Caco-2 (cell line): ENCODE data around the gene PPAN. TPM values are rescaled to one million over a fixed set of nuclear protein-coding genes. Genes with fewer than 3 reads are reported as not detected.
A peak's percentile ranks its signal among the peaks of the same experiment; 100 is the strongest.

Experiments used
- BruUV-seq: library from RNA; stranded (reverse); fragments of 400-500 nt; replicated peaks from 2 replicates; lab custom pipeline; 2021; lab: Mats Ljungman, UMichigan
- CTCF ChIA-PET: fragments of 300-600 bp; sonication (Branson Sonifier 250); formaldehyde crosslinking; loops from one replicate; lab custom pipeline; 2022; ENCODE audit warnings: antibody characterized with exemption; lab: Charles Lee
- POLR2A ChIA-PET: fragments of 300-600 bp; sonication (Branson Sonifier 250); formaldehyde crosslinking; loops from one replicate; lab custom pipeline; 2022; ENCODE audit warnings: antibody characterized with exemption; lab: Charles Lee
- DNase-seq, 2 experiments: peaks; one replicate each; pipeline versions ENCODE4 v3.0.0 to v3.0.0-alpha.2; 2020 to 2022
- H3K27me3 ChIP-seq: replicated peaks from 2 replicates; pipeline ENCODE4 v1.6.0; 2011; ENCODE audit warnings: low read length; ENCODE audit not compliant: control insufficient read depth, insufficient read depth
- H3K36me3 ChIP-seq: 2 replicates; pipeline ENCODE4 v1.5.1; 2011; ENCODE audit warnings: low read length; ENCODE audit not compliant: control insufficient read depth, insufficient read depth
- H3K4me1 ChIP-seq: fragments of 250-450 bp; sonication (Bioruptor Pico); 2 replicates; pipeline ENCODE4 v1.5.1; 2020; ENCODE audit warnings: mild to moderate bottlenecking
- H3K4me3 ChIP-seq: 2 replicates; pipeline ENCODE4 v1.5.1; 2011; ENCODE audit warnings: low read depth, mild to moderate bottlenecking, control low read depth, low read length
- H3K9me3 ChIP-seq: fragments of 250-450 bp; sonication (Bioruptor Pico); 2 replicates; pipeline ENCODE4 v1.5.1; 2020; ENCODE audit warnings: mild to moderate bottlenecking, moderate library complexity
- H3K27ac Mint-ChIP-seq: one replicate; pipeline ENCODE4 v1.8.0; 2022; ENCODE audit warnings: mixed read lengths; ENCODE audit not compliant: unreplicated experiment
- H3K27me3 Mint-ChIP-seq: one replicate; pipeline ENCODE4 v1.8.0; 2022; ENCODE audit warnings: mixed read lengths; ENCODE audit not compliant: insufficient read depth, unreplicated experiment
- H3K36me3 Mint-ChIP-seq: one replicate; pipeline ENCODE4 v1.8.0; 2022; ENCODE audit warnings: mild to moderate bottlenecking, mixed read lengths; ENCODE audit not compliant: insufficient read depth, unreplicated experiment
- H3K4me1 Mint-ChIP-seq: one replicate; pipeline ENCODE4 v1.8.0; 2022; ENCODE audit warnings: low read depth, mixed read lengths; ENCODE audit not compliant: unreplicated experiment
- H3K4me3 Mint-ChIP-seq: one replicate; pipeline ENCODE4 v1.8.0; 2022; ENCODE audit warnings: mild to moderate bottlenecking, moderate library complexity, mixed read lengths; ENCODE audit not compliant: unreplicated experiment
- H3K9me3 Mint-ChIP-seq: one replicate; pipeline ENCODE4 v1.8.0; 2022; ENCODE audit warnings: mixed read lengths; ENCODE audit not compliant: unreplicated experiment
- intact Hi-C: fragments of 100-400 bp; cut with micrococcal nuclease; formaldehyde crosslinking; loops from one replicate; pipeline ENCODE4 v1.10.0; 2022; ENCODE audit not compliant: unreplicated experiment
- total RNA-seq: library from RNA; stranded (reverse); gene quantifications from 2 replicates; pipeline ENCODE4 v1.2.3, GENCODE V29; 2022
- TF ChIP-seq, protein P1 (sequence below), 2 experiments: fragments of 200-600 bp in 1 of 2; IDR thresholded peaks; 1 replicate in 1 of 2; 2 replicates in 1 of 2; pipeline versions ENCODE4 v1.5.1 to v1.8.0; 2011 to 2022; ENCODE audit warnings: antibody characterized with exemption in 1 of 2, control low read depth in 1 of 2, inconsistent platforms in 1 of 2, low read depth in 1 of 2, low read length in 1 of 2, mild to moderate bottlenecking in 1 of 2, moderate library complexity in 1 of 2; ENCODE audit not compliant: insufficient read depth in 1 of 2, severe bottlenecking in 1 of 2, unreplicated experiment in 1 of 2

PPAN gene
- total RNA-seq, 1 experiment from 2014 or later, result 62.8 TPM

DNA sequence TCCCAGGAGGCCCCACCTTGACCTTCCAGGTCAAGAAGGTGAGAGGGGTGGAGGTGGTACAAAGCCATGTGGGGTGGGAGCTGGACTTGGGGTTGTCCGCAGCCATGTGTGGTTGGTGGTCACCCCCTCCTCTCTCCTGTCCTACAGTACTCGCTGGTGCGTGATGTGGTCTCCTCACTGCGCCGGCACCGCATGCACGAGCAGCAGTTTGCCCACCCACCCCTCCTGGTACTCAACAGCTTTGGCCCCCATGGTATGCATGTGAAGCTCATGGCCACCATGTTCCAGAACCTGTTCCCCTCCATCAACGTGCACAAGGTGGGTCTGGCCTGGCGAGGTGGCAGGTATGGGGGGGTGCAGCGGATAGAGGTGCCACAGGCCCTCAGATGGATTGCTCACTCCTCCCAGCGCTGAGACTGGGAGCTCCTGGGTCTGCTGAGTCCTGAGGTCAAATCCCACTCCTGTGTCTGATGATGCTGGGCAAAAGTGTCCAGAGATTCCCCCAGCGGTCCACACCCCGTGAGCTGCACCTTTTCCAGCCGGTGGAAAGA lies 1.7 kb downstream of the PPAN start:
- BruUV-seq, result no TSS peak
- Mint-ChIP-seq H3K4me1 (peaks cover 11% of the 10 kb centered on the region), H3K36me3 (peaks cover 71% of the 10 kb centered on the region), H3K27me3 (no peaks in the 10 kb centered on the region), H3K27ac (peak overlapping the region; percentile 85), H3K4me3 (peak overlapping the region; percentile 87), H3K9me3 (no peaks in the 10 kb centered on the region)
- Histone ChIP-seq H3K4me1 (no peaks in the 10 kb centered on the region; the same call in 1 of the 2 replicates), H3K9me3 (no peaks in the 10 kb centered on the region), H3K4me3 (no peak overlapping the region), H3K36me3 (peaks cover 2% of the 10 kb centered on the region; the same call in 1 of the 2 replicates), H3K27me3 (no peaks in the 10 kb centered on the region)
- no peak for DNase-seq
- CTCF ChIA-PET, result interaction anchor here (0.6 kb wide), 1 partner anchor 151 kb away, joined by 3 read pairs; no protein-coding TSS in a partner anchor
- TF ChIP-seq, protein P1, sequence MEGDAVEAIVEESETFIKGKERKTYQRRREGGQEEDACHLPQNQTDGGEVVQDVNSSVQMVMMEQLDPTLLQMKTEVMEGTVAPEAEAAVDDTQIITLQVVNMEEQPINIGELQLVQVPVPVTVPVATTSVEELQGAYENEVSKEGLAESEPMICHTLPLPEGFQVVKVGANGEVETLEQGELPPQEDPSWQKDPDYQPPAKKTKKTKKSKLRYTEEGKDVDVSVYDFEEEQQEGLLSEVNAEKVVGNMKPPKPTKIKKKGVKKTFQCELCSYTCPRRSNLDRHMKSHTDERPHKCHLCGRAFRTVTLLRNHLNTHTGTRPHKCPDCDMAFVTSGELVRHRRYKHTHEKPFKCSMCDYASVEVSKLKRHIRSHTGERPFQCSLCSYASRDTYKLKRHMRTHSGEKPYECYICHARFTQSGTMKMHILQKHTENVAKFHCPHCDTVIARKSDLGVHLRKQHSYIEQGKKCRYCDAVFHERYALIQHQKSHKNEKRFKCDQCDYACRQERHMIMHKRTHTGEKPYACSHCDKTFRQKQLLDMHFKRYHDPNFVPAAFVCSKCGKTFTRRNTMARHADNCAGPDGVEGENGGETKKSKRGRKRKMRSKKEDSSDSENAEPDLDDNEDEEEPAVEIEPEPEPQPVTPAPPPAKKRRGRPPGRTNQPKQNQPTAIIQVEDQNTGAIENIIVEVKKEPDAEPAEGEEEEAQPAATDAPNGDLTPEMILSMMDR (IDR thresholded peaks at IDR 0.05; ENCODE audit: insufficient read depth in 1 of 2, low read depth in 1 of 2, low read length in 1 of 2, severe bottlenecking in 1 of 2, unreplicated experiment in 1 of 2), result no peak
- POLR2A ChIA-PET, result no interaction called here
- intact Hi-C loops, result no loop called here

DNA sequence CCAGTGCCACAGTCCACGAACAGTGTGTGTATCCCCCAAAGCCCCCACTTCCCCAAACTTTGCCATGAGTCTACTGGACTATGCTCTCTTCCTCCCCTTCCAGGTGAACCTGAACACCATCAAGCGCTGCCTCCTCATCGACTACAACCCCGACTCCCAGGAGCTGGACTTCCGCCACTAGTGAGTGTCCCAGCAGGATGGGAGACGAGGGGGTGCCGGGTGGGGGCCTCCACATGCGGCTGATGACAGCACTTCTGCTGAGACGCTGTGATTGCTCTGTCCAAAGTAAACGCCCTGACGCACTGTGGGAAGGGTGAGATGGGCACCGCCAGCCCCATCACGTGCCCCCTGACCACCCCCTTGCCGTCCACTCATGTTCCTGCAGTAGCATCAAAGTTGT lies 3.4 kb downstream of the PPAN start:
- POLR2A ChIA-PET, result no interaction called here
- Mint-ChIP-seq H3K4me3 (no peak overlapping the region), H3K9me3 (no peaks in the 10 kb centered on the region)

DNA sequence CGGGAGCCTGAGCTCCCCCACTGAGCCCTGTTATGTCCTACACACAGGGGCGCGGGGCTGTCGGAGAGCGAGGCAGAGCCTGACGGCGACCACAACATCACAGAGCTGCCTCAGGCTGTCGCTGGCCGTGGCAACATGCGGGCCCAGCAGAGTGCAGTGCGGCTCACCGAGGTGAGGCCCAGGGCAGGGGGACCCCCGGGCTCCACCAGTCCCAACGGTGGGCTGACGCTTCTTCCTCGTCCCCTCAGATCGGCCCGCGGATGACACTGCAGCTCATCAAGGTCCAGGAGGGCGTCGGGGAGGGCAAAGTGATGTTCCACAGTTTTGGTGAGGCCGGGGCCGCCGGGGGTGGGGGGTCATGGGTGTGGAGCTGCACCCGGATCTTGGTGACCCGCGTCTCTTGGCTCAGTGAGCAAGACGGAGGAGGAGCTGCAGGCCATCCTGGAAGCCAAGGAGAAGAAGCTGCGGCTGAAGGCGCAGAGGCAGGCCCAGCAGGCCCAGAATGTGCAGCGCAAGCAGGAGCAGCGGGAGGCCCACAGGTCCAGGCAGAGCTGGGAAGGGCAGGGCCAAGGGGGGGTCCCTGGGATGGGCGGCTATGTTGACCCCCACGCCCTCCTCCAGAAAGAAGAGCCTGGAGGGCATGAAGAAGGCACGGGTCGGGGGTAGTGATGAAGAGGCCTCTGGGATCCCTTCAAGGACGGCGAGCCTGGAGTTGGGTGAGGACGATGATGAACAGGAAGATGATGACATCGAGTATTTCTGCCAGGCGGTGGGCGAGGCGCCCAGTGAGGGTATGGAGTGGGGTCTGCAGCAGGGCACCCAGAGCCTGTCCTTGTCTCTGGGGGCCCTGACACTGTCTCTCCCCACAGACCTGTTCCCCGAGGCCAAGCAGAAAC lies 4.2 kb downstream of the PPAN start:
- Histone ChIP-seq H3K4me1 (no peaks in the 10 kb centered on the region; the same call in 1 of the 2 replicates), H3K4me3 (no peak overlapping the region), H3K27me3 (no peaks in the 10 kb centered on the region), H3K36me3 (peaks cover 2% of the 10 kb centered on the region; the same call in 1 of the 2 replicates), H3K9me3 (no peaks in the 10 kb centered on the region)
- H3K36me3 Mint-ChIP-seq, result peaks cover 95% of the 10 kb centered on the region
- DNase-seq, result no peak
- no peaks in the 10 kb centered on the region for H3K27me3 Mint-ChIP-seq
- ChIA-PET POLR2A (no interaction called here), CTCF (no interaction called here)
- H3K9me3 Mint-ChIP-seq, result no peaks in the 10 kb centered on the region
- H3K4me3 Mint-ChIP-seq, result peak overlapping the region; percentile 9
- H3K4me1 Mint-ChIP-seq, result peaks cover 11% of the 10 kb centered on the region
- intact Hi-C loops, result loop anchor here (10.0 kb wide), 1 partner anchor 176 kb away; the partner anchor contains the start of gene OLFM2
- no peak overlapping the region for H3K27ac Mint-ChIP-seq
- no TSS peak for BruUV-seq
- TF ChIP-seq, protein P1 (IDR thresholded peaks at IDR 0.05; ENCODE audit: insufficient read depth in 1 of 2, low read depth in 1 of 2, low read length in 1 of 2, severe bottlenecking in 1 of 2, unreplicated experiment in 1 of 2), result no peak

More for the DNA sequence above, 3.4 kb downstream of the PPAN start:
- Histone ChIP-seq H3K4me3 (no peak overlapping the region), H3K4me1 (no peaks in the 10 kb centered on the region; the same call in 1 of the 2 replicates), H3K9me3 (no peaks in the 10 kb centered on the region), H3K36me3 (peaks cover 2% of the 10 kb centered on the region; the same call in 1 of the 2 replicates), H3K27me3 (no peaks in the 10 kb centered on the region)
- no peak for DNase-seq
- no TSS peak for BruUV-seq
- peaks cover 87% of the 10 kb centered on the region for H3K36me3 Mint-ChIP-seq
- intact Hi-C loops, result no loop called here
- H3K27ac Mint-ChIP-seq, result no peak overlapping the region
- TF ChIP-seq, protein P1 (IDR thresholded peaks at IDR 0.05; ENCODE audit: insufficient read depth in 1 of 2, low read depth in 1 of 2, low read length in 1 of 2, severe bottlenecking in 1 of 2, unreplicated experiment in 1 of 2), result no peak
- H3K4me1 Mint-ChIP-seq, result peaks cover 11% of the 10 kb centered on the region
- no peaks in the 10 kb centered on the region for H3K27me3 Mint-ChIP-seq
- CTCF ChIA-PET, result interaction anchor here (0.7 to 0.8 kb wide), 2 partner anchors 279 to 375 kb away, joined by 3 to 4 read pairs; no protein-coding TSS in a partner anchor
